Measurements from ENCODE around the gene DPM2.

DPM2 gene

DNA sequence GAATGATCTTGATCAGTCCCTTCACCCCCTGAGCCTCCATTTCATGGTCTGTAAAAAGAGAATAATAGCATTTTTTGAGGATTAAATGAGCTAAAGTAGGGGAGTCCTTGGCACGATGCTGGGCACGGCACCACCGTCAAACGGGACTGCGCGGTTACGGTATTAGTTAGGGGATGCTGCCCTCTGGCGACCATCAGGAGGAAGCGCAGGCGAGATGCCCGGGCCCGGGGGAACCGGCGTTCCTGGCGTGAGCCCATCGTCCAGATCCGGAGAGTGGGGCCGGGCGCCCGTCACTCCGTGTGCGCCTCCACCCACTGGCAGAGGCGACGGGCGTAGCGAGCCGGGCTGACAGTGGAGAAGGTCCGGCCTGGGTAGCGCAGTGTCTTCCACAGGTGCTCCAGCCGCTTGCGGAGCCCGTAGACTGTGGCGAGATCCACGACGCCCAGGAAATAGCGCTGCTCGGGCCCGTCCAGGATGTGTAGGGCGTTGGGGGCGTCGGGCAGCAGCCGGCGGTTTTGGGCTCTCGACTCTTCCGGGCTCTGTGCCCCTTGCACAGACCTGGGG, 16.0 kb downstream of the DPM2 start:
- peak; percentile 65 to 66 for DNase-seq (ENCODE audit: low read depth in 2 of 2)
- TF ChIP-seq, protein P1, sequence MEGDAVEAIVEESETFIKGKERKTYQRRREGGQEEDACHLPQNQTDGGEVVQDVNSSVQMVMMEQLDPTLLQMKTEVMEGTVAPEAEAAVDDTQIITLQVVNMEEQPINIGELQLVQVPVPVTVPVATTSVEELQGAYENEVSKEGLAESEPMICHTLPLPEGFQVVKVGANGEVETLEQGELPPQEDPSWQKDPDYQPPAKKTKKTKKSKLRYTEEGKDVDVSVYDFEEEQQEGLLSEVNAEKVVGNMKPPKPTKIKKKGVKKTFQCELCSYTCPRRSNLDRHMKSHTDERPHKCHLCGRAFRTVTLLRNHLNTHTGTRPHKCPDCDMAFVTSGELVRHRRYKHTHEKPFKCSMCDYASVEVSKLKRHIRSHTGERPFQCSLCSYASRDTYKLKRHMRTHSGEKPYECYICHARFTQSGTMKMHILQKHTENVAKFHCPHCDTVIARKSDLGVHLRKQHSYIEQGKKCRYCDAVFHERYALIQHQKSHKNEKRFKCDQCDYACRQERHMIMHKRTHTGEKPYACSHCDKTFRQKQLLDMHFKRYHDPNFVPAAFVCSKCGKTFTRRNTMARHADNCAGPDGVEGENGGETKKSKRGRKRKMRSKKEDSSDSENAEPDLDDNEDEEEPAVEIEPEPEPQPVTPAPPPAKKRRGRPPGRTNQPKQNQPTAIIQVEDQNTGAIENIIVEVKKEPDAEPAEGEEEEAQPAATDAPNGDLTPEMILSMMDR (IDR thresholded peaks at IDR 0.05; ENCODE audit: low read depth, low read length) = peak; percentile 79
- peak overlapping the region; percentile 18 to 42 for H3K4me3 ChIP-seq (replicated peaks in 1 of 2; ENCODE audit: low read depth in 2 of 2, low read length in 2 of 2)

DNA sequence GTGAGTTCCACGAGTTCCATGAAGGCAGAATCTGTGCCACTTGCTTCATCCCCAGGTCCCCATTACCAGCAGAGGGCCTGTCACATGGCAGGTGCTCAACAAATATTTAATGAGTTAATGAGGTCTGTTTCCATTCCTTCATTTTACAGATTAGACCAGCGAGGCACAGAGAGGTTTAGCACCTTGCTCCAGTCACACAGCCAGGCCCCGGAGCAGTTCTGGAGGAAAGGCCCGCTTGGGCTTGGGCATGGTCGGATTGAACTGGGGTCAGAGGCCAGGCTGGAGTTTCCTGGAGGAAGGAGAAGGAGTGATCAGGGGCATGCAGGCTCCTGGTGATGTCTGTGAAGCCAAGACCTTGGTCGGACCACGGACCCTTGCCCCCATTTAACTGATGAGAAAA, 16.9 kb downstream of the DPM2 start:
- TF ChIP-seq, protein P1 (IDR thresholded peaks at IDR 0.05; ENCODE audit: low read depth, low read length) = no peak
- H3K4me3 ChIP-seq (replicated peaks in 1 of 2; ENCODE audit: low read depth in 2 of 2, low read length in 2 of 2) = no peak overlapping the region
- no peak for DNase-seq (ENCODE audit: low read depth in 2 of 2)

DNA sequence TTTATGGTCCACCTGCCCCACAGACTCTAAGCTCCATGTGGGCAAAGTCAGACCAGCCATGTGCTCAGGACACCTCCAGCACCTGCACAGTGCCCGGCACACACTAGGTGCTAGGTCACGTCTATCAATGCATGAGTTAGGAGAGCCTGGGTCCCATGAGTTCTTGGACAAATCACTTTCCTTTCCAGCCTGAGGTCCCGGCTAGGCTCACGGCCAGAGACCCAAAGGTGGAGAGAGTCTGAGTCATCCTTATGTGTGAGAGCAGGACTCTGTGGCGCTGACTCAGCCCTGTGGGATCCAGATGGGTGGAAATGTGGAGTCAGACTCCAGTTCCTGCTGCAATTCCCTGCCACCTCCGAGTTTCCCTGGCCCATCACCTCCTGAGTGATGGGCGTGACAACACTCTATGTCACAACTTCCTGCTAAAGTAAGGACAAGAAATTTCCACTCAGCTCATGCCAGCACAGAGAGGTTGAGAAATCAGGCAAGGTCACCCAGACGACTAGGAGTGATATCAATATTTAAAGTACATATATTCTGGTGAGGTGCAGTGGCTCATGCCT, 18.3 kb downstream of the DPM2 start:
- DNase-seq (ENCODE audit: low read depth in 2 of 2) = peak; percentile 98 to 100
- TF ChIP-seq, protein P1 (IDR thresholded peaks at IDR 0.05; ENCODE audit: low read depth, low read length) = no peak
- H3K4me3 ChIP-seq (replicated peaks in 1 of 2; ENCODE audit: low read depth in 2 of 2, low read length in 2 of 2) = no peak overlapping the region

DNA sequence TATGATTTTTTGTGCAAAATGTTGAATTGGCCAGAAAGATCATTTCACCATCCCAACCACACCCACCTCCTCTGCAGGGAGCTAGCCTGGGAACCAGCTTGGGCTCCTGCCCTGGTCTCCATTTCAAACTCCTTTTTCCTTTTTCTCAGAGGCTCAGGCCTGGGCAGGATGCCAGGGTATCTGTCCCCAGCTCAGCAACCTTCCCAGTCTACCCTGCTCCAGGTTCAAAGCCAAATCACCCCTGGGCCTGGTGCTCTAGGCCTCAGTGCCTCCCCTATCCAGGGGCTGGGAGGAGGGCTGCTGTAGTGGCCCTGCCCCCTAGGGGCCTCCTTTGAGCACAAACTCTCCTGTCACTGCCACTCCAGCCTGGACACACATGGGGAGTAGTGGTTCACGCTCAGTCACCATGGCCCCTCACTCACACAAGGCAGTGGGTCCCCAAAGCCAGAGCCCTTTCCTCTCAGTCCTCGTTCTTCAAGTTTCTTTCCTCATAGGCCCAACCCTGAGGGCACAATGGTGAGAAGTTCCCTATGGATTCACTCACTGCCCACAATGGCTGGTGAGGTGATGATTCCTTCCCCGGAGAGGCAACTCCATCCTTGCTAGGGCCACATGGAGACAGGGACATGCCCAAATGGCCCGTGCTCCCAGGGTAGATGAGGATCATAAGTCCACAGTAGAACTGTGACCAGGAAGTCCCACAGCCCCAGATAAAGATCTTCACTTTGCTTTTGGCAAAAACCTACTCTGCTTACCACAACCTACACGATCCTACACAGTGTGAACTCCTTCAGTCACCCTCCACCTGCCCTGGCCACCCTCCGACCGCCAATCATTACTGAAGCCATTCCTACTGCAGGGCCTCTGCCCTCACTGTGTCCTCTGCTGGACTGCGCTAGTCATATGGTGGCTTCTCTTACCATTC, 19.2 kb downstream of the DPM2 start:
- DNase-seq (ENCODE audit: low read depth in 2 of 2) = peak; percentile 54 to 81
- H3K4me3 ChIP-seq (replicated peaks in 1 of 2; ENCODE audit: low read depth in 2 of 2, low read length in 2 of 2) = no peak overlapping the region
- TF ChIP-seq, protein P1 (IDR thresholded peaks at IDR 0.05; ENCODE audit: low read depth, low read length) = no peak

DNA sequence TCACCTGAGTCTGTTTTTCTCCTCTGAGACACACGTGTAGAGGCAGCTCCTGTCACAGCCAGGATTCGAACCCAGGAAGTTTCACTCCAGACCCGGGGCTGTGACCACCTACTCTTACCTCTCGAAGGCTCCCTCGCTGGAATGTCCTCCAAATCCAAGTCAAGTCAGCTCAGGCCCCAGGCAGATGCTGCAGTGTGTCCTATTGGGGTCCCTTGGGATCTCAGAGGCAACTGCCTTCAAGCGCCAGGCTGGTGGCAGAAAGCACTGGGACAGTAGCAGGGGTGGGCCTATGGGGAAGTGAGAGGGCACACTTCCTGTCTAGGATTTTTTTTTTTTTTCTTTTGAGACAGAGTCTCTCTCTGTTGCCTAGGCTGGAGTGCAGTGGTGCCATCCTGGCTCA, 20.1 kb downstream of the DPM2 start:
- TF ChIP-seq, protein P1 (IDR thresholded peaks at IDR 0.05; ENCODE audit: low read depth, low read length) = no peak
- H3K4me3 ChIP-seq (replicated peaks in 1 of 2; ENCODE audit: low read depth in 2 of 2, low read length in 2 of 2) = no peak overlapping the region
- DNase-seq (ENCODE audit: low read depth in 2 of 2) = no peak

DNA sequence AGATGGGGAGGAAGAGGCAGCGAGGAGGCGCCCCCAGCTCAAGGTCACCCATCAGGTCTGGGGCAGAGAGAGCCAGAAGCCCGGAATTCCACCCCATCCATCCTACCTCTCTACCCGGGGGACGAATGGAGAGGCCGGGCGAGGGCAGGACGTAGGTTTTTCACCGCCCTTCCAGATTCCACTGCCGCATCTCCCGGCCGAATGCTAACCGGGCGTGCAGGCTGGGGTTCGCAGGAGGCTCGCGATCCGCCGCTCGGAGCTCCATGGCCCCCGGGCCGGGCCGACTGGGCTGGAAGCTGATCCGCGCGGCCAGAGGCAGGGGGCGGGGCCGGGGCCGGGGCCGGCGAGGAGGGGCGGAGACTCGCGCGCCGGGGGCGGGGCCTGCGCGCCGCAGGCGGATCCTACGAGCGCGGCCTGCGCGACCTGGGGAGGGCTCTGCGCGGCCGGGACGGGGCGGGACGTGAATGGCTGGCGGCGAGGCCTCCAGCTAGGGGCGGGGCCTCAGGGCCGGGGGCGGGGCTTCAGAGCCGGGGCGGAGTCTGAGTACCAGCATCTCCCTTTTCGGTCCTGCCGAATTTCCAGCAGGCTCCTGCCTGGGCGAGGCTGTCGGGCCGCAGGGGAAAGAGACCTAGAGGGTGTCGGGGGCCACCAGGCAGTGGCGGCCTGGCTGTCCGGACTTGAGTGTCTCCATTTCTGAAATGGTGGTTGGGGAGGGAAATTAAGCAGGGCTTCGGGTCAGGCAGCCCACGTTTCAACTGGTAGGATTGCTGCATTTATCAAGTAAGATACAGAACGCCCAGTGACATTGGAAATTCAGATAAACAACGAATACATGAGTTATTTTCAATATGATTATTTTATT, 20.7 kb downstream of the DPM2 start, which contains the start of gene ST6GALNAC4:
ST6GALNAC4 (minus strand) TSS at position 322 of the 862 bp plus-strand sequence. CDS start 622 bp downstream, outside the sequence.
- peak within 1 kb of the TSS; percentile 71 to 79 for H3K4me3 ChIP-seq (replicated peaks in 1 of 2; ENCODE audit: low read depth in 2 of 2, low read length in 2 of 2)
- DNase-seq (ENCODE audit: low read depth in 2 of 2) = peak; percentile 92 to 96
- TF ChIP-seq, protein P1 (IDR thresholded peaks at IDR 0.05; ENCODE audit: low read depth, low read length) = no peak
